Inflammatory macrophage treated with lipopolysaccharide for 1 hour (primary cell): ENCODE results near the gene PRKRIP1.
"Not testable (repeated sequence)": the region's sequence is repeated elsewhere in the genome, so short reads cannot be mapped to it uniquely, and the experiment has no call there.

Experiments used
- DNase-seq, 2 donors: peaks; one replicate each; pipeline ENCODE4 v3.0.0-alpha.2; 2020 to 2022

PRKRIP1 gene

GRCh38 chr7:102395873-102396709 lies at the start of gene PRKRIP1:
TSS of gene PRKRIP1 (plus strand) at chr7:102396363. CDS start at chr7:102396412, 49 bp downstream.
- peak; percentile 94 to 97 for DNase-seq

- DNase-seq = not testable (repeated sequence)
These were observed 49.2 kb upstream of the PRKRIP1 start for GRCh38 chr7:102346983-102347382.

GRCh38 chr7:102356344-102356743 lies 39.8 kb upstream of the PRKRIP1 start, which contains the start of gene SPDYE6:
TSS of gene SPDYE6 (minus strand) at chr7:102356444. CDS start at chr7:102356023, 421 bp downstream.
- DNase-seq = not testable (repeated sequence)

- DNase-seq = peak; percentile 95 to 97
These were observed 32.4 kb upstream of the PRKRIP1 start for GRCh38 chr7:102363549-102364393.

GRCh38 chr7:102364394-102364886 lies 31.7 kb upstream of the PRKRIP1 start:
- not testable (repeated sequence) for DNase-seq

GRCh38 chr7:102365390-102365789 lies 30.8 kb upstream of the PRKRIP1 start:
- not testable (repeated sequence) for DNase-seq

- not testable (repeated sequence) for DNase-seq
These were observed 26.1 kb upstream of the PRKRIP1 start for GRCh38 chr7:102370038-102370437.

- not testable (repeated sequence) for DNase-seq
These were observed 23.4 kb upstream of the PRKRIP1 start for GRCh38 chr7:102372796-102373195.

- peak; percentile 30 to 45 for DNase-seq
These were observed 19.1 kb upstream of the PRKRIP1 start for GRCh38 chr7:102376964-102377466.

GRCh38 chr7:102380837-102381236 lies 15.3 kb upstream of the PRKRIP1 start:
- not testable (repeated sequence) for DNase-seq

GRCh38 chr7:102381696-102382425 lies 14.3 kb upstream of the PRKRIP1 start:
- not testable (repeated sequence) for DNase-seq

GRCh38 chr7:102387064-102387463 lies 9.1 kb upstream of the PRKRIP1 start:
- DNase-seq = no peak

GRCh38 chr7:102389810-102390209 lies 6.4 kb upstream of the PRKRIP1 start:
- DNase-seq = no peak

GRCh38 chr7:102390697-102391484 lies 5.3 kb upstream of the PRKRIP1 start:
- DNase-seq = peak; percentile 61 to 91

GRCh38 chr7:102392330-102392729 lies 3.8 kb upstream of the PRKRIP1 start:
- no peak for DNase-seq

- no peak for DNase-seq
These were observed 2.7 kb upstream of the PRKRIP1 start for GRCh38 chr7:102393467-102393866.

GRCh38 chr7:102395592-102395872 lies 631 bp upstream of the PRKRIP1 start:
- no peak for DNase-seq

GRCh38 chr7:102396710-102397019 lies 502 bp downstream of the PRKRIP1 start:
- DNase-seq = no peak

GRCh38 chr7:102398543-102398942 lies 2.4 kb downstream of the PRKRIP1 start:
- DNase-seq = no peak

GRCh38 chr7:102400360-102400759 lies 4.2 kb downstream of the PRKRIP1 start:
- DNase-seq = no peak

- DNase-seq = no peak
These were observed 7.4 kb downstream of the PRKRIP1 start for GRCh38 chr7:102403563-102403962.
